Sigmoid colon (tissue), 7 donors: ENCODE measurements around the gene FGF22. TPM values are rescaled to one million over a fixed set of nuclear protein-coding genes. Genes with fewer than 3 reads are reported as not detected.

Source experiments
- DNase-seq: peaks from one replicate; pipeline ENCODE4 v3.0.0-alpha.2; 2019
- H3K27ac ChIP-seq, 4 donors: fragments of 200-600 bp; sonication (generic); one replicate each; pipeline ENCODE4 v1.5.1; 2016 to 2019; ENCODE audit warnings: mild to moderate bottlenecking in 1 of 4
- H3K27me3 ChIP-seq, 3 donors: fragments of 200-600 bp; sonication (generic); one replicate each; pipeline ENCODE4 v1.5.1; 2019; ENCODE audit warnings: mild to moderate bottlenecking in 1 of 3
- H3K36me3 ChIP-seq, 4 donors: fragments of 200-600 bp; sonication (generic); one replicate each; pipeline ENCODE4 v1.5.1; 2016 to 2019
- H3K4me1 ChIP-seq, 4 donors: fragments of 200-600 bp; sonication (generic); one replicate each; pipeline ENCODE4 v1.5.1; 2017 to 2019
- H3K4me3 ChIP-seq, 4 donors: fragments of 200-600 bp; sonication (generic); one replicate each; pipeline ENCODE4 v1.5.1; 2017 to 2019; ENCODE audit warnings: mild to moderate bottlenecking in 2 of 4, moderate library complexity in 1 of 4
- H3K9me3 ChIP-seq, 4 donors: fragments of 200-600 bp in 3 of 4; sonication (generic) in 3 of 4; one replicate each; pipeline versions ENCODE4 v1.5.1 to v1.6.1; 2013 to 2019
- CTCF ChIP-seq, 4 experiments: fragments of 450-650 bp in 3 of 4; fragments of 200-600 bp in 1 of 4; IDR thresholded peaks; one replicate each; pipeline ENCODE4 v1.5.1; 2016 to 2019; ENCODE audit warnings: antibody characterized with exemption in 4 of 4, mild to moderate bottlenecking in 3 of 4, moderate library complexity in 2 of 4
- EP300 ChIP-seq, 4 donors: sonication (generic); formaldehyde crosslinking; IDR thresholded peaks; one replicate each; pipeline ENCODE4 v1.6.1; 2017; ENCODE audit warnings: antibody characterized with exemption in 4 of 4
- POLR2A ChIP-seq, 2 donors: fragments of 450-650 bp; IDR thresholded peaks; one replicate each; pipeline ENCODE4 v1.6.1; 2016; ENCODE audit warnings: antibody characterized with exemption in 2 of 2, mild to moderate bottlenecking in 2 of 2, moderate library complexity in 2 of 2
- POLR2AphosphoS5 ChIP-seq, 4 donors: sonication (generic); formaldehyde crosslinking; IDR thresholded peaks; one replicate each; pipeline ENCODE4 v1.6.1; 2017; ENCODE audit warnings: antibody characterized with exemption in 4 of 4
- WGBS, 2 donors: extraction: QIAGEN DNeasy Blood & Tissue Kit; methylation state at CpG; one replicate each; pipeline ENCODE4 v1.1.7; 2013; 5-methylcytosine and 5-hydroxymethylcytosine counted together
- intact Hi-C: fragments of 100-400 bp; cut with DNase I; formaldehyde crosslinking; loops from one replicate; pipeline ENCODE4 v1.15.1; 2023
- polyA plus RNA-seq, 3 donors: library from polyadenylated mRNA; stranded (reverse); fragments of 200-250 nt; gene quantifications; one replicate each; pipeline ENCODE4 v1.2.3, GENCODE V29; 2013
- total RNA-seq, 4 donors: library from RNA; depleted of rRNA; stranded (reverse); fragments of >200 nt; gene quantifications; one replicate each; pipeline ENCODE4 v1.1.0, GENCODE V29; 2016
- donor health status: healthy with polysubstance abuse.
- donor health status: Bipolar disorder and iron deficiency.
- donor health status: healthy.

Gene FGF22
- total and polyA plus RNA-seq, 7 donors, result 0.20 to 1.7 (median 0.99) TPM; not detected in 4

GRCh38 chr19:651114-651818 is 11.6 kb downstream of the FGF22 start:
- WGBS, 2 donors, result 95 to 96% methylated on average over 58 of the region's 58 CpGs
- Histone ChIP-seq H3K9me3 (no peaks in the 10 kb centered on the region), H3K4me1 (peaks cover 0 to 3% (median 0%) of the 10 kb centered on the region in 4 donors), H3K36me3 (peaks cover 18 to 76% (median 46%) of the 10 kb centered on the region in 4 donors), H3K27ac (no peak overlapping the region), H3K4me3 (no peak overlapping the region), H3K27me3 (no peaks in the 10 kb centered on the region)
- no peak for DNase-seq
- TF ChIP-seq POLR2A (IDR thresholded peaks at IDR 0.05) (no peak), EP300 (IDR thresholded peaks at IDR 0.05) (no peak), CTCF (IDR thresholded peaks at IDR 0.05) (no peak), POLR2AphosphoS5 (IDR thresholded peaks at IDR 0.05) (no peak)
- intact Hi-C loops, result no loop called here

GRCh38 chr19:651991-652390 is 12.3 kb downstream of the FGF22 start:
- no peaks in the 10 kb centered on the region for H3K9me3 ChIP-seq
- H3K4me3 ChIP-seq, result no peak overlapping the region
- H3K27me3 ChIP-seq, result no peaks in the 10 kb centered on the region
- H3K27ac ChIP-seq, result no peak overlapping the region
- no peak for DNase-seq
- intact Hi-C loops, result no loop called here
- 89 to 91% methylated on average over 24 of the region's 24 CpGs for WGBS, 2 donors
- no peak for TF ChIP-seq CTCF (IDR thresholded peaks at IDR 0.05)
- no peak for TF ChIP-seq POLR2A (IDR thresholded peaks at IDR 0.05)
- no peak for TF ChIP-seq POLR2AphosphoS5 (IDR thresholded peaks at IDR 0.05)
- no peak for TF ChIP-seq EP300 (IDR thresholded peaks at IDR 0.05)
- peaks cover 0 to 5% (median 2%) of the 10 kb centered on the region in 4 donors for H3K4me1 ChIP-seq
- peaks cover 18 to 69% (median 41%) of the 10 kb centered on the region in 4 donors for H3K36me3 ChIP-seq

- no peaks in the 10 kb centered on the region for H3K27me3 ChIP-seq
- H3K36me3 ChIP-seq, result peaks cover 15 to 62% (median 34%) of the 10 kb centered on the region in 4 donors
- DNase-seq, result no peak
- no peak overlapping the region for H3K27ac ChIP-seq
- H3K9me3 ChIP-seq, result no peaks in the 10 kb centered on the region
- 93 to 94% methylated on average over 54 of the region's 54 CpGs for WGBS, 2 donors
- intact Hi-C loops, result no loop called here
- TF ChIP-seq POLR2A (IDR thresholded peaks at IDR 0.05) (no peak), POLR2AphosphoS5 (IDR thresholded peaks at IDR 0.05) (no peak), EP300 (IDR thresholded peaks at IDR 0.05) (no peak), CTCF (IDR thresholded peaks at IDR 0.05) (no peak)
- peaks cover 0 to 12% (median 9%) of the 10 kb centered on the region in 4 donors for H3K4me1 ChIP-seq
- no peak overlapping the region for H3K4me3 ChIP-seq
Observed at GRCh38 chr19:652467-653389, 13.0 kb downstream of the FGF22 start.

- WGBS, 2 donors, result 88 to 91% methylated on average over 17 of the region's 17 CpGs
- Histone ChIP-seq H3K27me3 (no peaks in the 10 kb centered on the region), H3K27ac (no peak overlapping the region), H3K9me3 (no peaks in the 10 kb centered on the region), H3K36me3 (peaks cover 8 to 55% (median 28%) of the 10 kb centered on the region in 4 donors), H3K4me3 (no peak overlapping the region), H3K4me1 (peaks cover 0 to 19% (median 16%) of the 10 kb centered on the region in 4 donors)
- intact Hi-C loops, result no loop called here
- no peak for DNase-seq
- no peak for TF ChIP-seq CTCF (IDR thresholded peaks at IDR 0.05)
- no peak for TF ChIP-seq POLR2AphosphoS5 (IDR thresholded peaks at IDR 0.05)
- no peak for TF ChIP-seq POLR2A (IDR thresholded peaks at IDR 0.05)
- TF ChIP-seq EP300 (IDR thresholded peaks at IDR 0.05), result no peak
Observed at GRCh38 chr19:653425-653824, 13.7 kb downstream of the FGF22 start.
